ENCODE results near the gene ATXN7L1.

ATXN7L1 gene

DNA sequence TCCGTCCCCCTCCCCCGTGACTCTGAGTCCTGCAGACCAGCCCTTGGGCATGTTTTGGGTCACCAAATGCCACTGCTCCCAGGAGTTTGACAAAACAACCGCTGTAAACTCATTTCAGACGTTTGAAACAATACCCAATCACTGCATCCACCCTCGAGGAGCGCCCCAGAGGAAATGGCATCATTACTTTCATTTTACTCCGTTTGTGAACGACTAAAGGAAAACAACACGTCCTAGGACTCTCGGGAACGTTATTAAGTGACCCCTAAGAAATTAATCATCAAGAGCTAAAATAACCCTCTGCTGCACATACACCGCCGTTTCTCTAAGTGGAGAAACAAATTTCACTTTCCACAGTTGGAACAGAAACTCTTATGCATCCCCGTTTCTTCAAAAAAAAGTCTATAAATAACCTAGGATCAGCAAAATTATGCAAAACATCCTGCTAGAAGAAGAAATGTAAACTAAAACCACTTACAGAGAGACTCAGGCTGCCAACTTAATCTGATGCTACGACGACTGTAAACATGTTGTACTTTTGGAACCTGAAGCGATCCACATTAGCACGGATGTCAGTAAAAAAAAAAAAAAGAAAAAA is 185.2 kb downstream of the ATXN7L1 start:
- H3K27me3 ChIP-seq (ENCODE audit: control insufficient read depth, insufficient read depth, low read length), result no peaks in the 10 kb centered on the region
- H3K36me3 ChIP-seq (ENCODE audit: control insufficient read depth, insufficient read depth, low read length), result no peaks in the 10 kb centered on the region
- peaks cover 7% of the 10 kb centered on the region for H3K4me1 ChIP-seq
- TF ChIP-seq, protein P1, sequence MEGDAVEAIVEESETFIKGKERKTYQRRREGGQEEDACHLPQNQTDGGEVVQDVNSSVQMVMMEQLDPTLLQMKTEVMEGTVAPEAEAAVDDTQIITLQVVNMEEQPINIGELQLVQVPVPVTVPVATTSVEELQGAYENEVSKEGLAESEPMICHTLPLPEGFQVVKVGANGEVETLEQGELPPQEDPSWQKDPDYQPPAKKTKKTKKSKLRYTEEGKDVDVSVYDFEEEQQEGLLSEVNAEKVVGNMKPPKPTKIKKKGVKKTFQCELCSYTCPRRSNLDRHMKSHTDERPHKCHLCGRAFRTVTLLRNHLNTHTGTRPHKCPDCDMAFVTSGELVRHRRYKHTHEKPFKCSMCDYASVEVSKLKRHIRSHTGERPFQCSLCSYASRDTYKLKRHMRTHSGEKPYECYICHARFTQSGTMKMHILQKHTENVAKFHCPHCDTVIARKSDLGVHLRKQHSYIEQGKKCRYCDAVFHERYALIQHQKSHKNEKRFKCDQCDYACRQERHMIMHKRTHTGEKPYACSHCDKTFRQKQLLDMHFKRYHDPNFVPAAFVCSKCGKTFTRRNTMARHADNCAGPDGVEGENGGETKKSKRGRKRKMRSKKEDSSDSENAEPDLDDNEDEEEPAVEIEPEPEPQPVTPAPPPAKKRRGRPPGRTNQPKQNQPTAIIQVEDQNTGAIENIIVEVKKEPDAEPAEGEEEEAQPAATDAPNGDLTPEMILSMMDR (IDR thresholded peaks at IDR 0.05), result no peak
- H3K9me3 ChIP-seq (ENCODE audit: control insufficient read depth, low read length), result no peaks in the 10 kb centered on the region
- peak overlapping the region; percentile 56 for H3K4me3 ChIP-seq (ENCODE audit: low read depth, low read length)
- H3K9ac ChIP-seq, result no peak overlapping the region
- H3K4me2 ChIP-seq (ENCODE audit: low read length), result peak overlapping the region; percentile 73
- peak overlapping the region; percentile 40 for H3K27ac ChIP-seq
- no peaks in the 10 kb centered on the region for H3K79me2 ChIP-seq
- peak overlapping the region; percentile 74 for H2AFZ ChIP-seq

GRCh38 chr7:105690325-105690945 is 186.0 kb downstream of the ATXN7L1 start:
- Histone ChIP-seq H2AFZ (peak overlapping the region; percentile 74), H3K9me3 (ENCODE audit: control insufficient read depth, low read length) (no peaks in the 10 kb centered on the region), H3K79me2 (no peaks in the 10 kb centered on the region), H3K9ac (no peak overlapping the region), H3K27me3 (ENCODE audit: control insufficient read depth, insufficient read depth, low read length) (no peaks in the 10 kb centered on the region), H3K4me2 (ENCODE audit: low read length) (peak overlapping the region; percentile 73), H3K4me3 (ENCODE audit: low read depth, low read length) (peak overlapping the region; percentile 56), H3K27ac (peak overlapping the region; percentile 40), H3K4me1 (peaks cover 7% of the 10 kb centered on the region), H3K36me3 (ENCODE audit: control insufficient read depth, insufficient read depth, low read length) (no peaks in the 10 kb centered on the region)
- TF ChIP-seq, protein P1 (IDR thresholded peaks at IDR 0.05), result no peak

- no peaks in the 10 kb centered on the region for H3K36me3 ChIP-seq (ENCODE audit: control insufficient read depth, insufficient read depth, low read length)
- no peak overlapping the region for H2AFZ ChIP-seq
- no peaks in the 10 kb centered on the region for H3K9me3 ChIP-seq (ENCODE audit: control insufficient read depth, low read length)
- H3K4me2 ChIP-seq (ENCODE audit: low read length), result no peak overlapping the region
- H3K9ac ChIP-seq, result no peak overlapping the region
- no peak overlapping the region for H3K4me3 ChIP-seq (ENCODE audit: low read depth, low read length)
- H3K4me1 ChIP-seq, result peaks cover 7% of the 10 kb centered on the region
- H3K79me2 ChIP-seq, result no peaks in the 10 kb centered on the region
- H3K27me3 ChIP-seq (ENCODE audit: control insufficient read depth, insufficient read depth, low read length), result no peaks in the 10 kb centered on the region
- no peak overlapping the region for H3K27ac ChIP-seq
- TF ChIP-seq, protein P1 (IDR thresholded peaks at IDR 0.05), result no peak
Observed at GRCh38 chr7:105689067-105689819, 187.2 kb downstream of the ATXN7L1 start.

DNA sequence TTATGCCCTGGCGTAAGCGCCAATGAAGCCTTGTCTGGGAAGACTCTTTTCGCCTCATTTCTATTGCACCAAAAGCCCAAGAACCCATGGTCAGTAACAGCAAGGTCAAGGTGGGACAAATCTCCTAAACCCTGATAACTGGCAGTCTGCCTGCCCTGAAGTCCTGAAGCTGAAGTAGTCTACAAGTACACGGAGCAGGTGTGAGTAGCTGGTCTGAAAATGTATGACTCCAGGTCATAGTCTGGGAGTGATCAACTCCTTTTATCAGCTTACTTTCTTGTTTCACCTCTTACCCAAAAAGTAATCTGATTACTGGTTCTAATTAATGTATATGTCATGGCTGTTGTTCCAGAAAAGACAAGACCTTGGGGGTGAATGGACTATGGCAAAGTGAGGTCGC is 187.8 kb downstream of the ATXN7L1 start:
- Histone ChIP-seq H3K27ac (no peak overlapping the region), H3K4me3 (ENCODE audit: low read depth, low read length) (no peak overlapping the region), H3K9me3 (ENCODE audit: control insufficient read depth, low read length) (no peaks in the 10 kb centered on the region), H3K36me3 (ENCODE audit: control insufficient read depth, insufficient read depth, low read length) (no peaks in the 10 kb centered on the region), H3K79me2 (no peaks in the 10 kb centered on the region), H3K4me2 (ENCODE audit: low read length) (no peak overlapping the region), H2AFZ (no peak overlapping the region), H3K27me3 (ENCODE audit: control insufficient read depth, insufficient read depth, low read length) (no peaks in the 10 kb centered on the region), H3K4me1 (peaks cover 7% of the 10 kb centered on the region), H3K9ac (no peak overlapping the region)
- TF ChIP-seq, protein P1 (IDR thresholded peaks at IDR 0.05), result no peak
